Measurements from ENCODE around the gene URI1.

The URI1 gene

DNA sequence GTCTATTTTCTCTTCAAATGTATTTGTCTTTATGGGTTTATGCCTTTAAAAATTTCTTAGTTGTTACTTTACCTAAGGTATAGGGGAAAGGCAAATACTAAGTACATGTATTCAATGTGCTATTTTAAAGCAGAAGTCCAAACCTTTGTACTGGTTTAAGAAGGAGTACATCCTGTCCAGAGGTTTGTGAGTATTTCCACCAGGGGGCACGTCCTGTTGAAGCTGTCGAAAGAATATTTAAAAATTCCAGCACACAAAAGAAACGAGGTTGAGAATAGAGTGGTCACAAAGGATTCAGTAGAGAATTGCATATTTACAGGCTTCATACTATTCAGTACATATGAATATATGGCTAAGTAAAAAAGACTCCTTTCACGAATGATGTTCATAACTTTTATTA is 59.8 kb downstream of the URI1 start:
- no peak for DNase-seq (ENCODE audit: low read depth, low spot score)
- TF ChIP-seq, protein P1, sequence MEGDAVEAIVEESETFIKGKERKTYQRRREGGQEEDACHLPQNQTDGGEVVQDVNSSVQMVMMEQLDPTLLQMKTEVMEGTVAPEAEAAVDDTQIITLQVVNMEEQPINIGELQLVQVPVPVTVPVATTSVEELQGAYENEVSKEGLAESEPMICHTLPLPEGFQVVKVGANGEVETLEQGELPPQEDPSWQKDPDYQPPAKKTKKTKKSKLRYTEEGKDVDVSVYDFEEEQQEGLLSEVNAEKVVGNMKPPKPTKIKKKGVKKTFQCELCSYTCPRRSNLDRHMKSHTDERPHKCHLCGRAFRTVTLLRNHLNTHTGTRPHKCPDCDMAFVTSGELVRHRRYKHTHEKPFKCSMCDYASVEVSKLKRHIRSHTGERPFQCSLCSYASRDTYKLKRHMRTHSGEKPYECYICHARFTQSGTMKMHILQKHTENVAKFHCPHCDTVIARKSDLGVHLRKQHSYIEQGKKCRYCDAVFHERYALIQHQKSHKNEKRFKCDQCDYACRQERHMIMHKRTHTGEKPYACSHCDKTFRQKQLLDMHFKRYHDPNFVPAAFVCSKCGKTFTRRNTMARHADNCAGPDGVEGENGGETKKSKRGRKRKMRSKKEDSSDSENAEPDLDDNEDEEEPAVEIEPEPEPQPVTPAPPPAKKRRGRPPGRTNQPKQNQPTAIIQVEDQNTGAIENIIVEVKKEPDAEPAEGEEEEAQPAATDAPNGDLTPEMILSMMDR (IDR thresholded peaks at IDR 0.05; ENCODE audit: insufficient read depth, low read length, missing control alignments) = no peak
- ChIA-PET POLR2A (no interaction called here), CTCF (interaction anchor here (0.8 to 1.2 kb wide), 2 partner anchors 13 to 285 kb away, joined by 3 to 4 read pairs; no protein-coding TSS in a partner anchor)
- H3K4me3 ChIP-seq (ENCODE audit: low read depth, low read length) = no peak overlapping the region

DNA sequence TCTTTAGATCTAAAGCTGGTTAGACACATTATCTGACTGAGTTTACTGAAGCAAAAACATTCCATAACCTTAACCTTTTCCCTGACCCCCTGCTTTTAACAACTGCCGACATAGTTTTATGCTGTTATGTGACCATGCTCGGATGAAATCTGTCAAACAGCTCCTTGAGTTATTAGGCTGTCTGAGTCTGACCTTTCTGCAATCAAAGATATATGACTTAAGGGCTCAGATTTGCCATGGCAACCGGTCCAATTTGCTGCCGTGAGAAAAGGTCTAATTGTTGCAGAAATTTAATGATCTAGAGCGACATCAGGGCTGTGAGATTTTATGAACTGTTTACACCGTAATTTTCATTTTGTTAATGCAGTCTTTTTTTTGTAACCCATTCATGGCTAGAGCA is 61.8 kb downstream of the URI1 start:
- H3K4me3 ChIP-seq (ENCODE audit: low read depth, low read length) = no peak overlapping the region
- CTCF ChIA-PET = interaction anchor here (2.0 kb wide), 1 partner anchor 17 kb away, joined by 5 read pairs; no protein-coding TSS in a partner anchor
- TF ChIP-seq, protein P1 (IDR thresholded peaks at IDR 0.05; ENCODE audit: insufficient read depth, low read length, missing control alignments) = no peak
- DNase-seq (ENCODE audit: low read depth, low spot score) = no peak
- POLR2A ChIA-PET = no interaction called here

DNA sequence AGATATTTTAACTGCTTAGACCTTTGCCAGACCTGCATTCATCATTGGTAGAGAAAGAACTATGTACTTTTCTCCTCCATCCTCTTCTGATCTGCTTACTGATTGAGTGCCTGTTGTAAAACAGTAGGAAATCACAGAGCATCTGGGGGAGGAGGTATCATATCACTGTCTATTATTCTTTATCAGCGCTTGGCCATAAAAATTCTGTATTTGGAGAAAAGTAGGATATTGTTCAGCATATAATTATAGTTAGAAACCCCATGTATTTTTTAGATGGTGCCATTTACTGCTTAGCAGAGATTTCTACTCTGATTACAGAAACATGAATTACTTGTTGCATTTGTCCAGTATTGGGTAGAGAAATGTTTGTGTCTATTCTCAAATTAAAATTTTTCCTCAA is 62.4 kb downstream of the URI1 start:
- H3K4me3 ChIP-seq (ENCODE audit: low read depth, low read length) = no peak overlapping the region
- ChIA-PET POLR2A (no interaction called here), CTCF (no interaction called here)

DNA sequence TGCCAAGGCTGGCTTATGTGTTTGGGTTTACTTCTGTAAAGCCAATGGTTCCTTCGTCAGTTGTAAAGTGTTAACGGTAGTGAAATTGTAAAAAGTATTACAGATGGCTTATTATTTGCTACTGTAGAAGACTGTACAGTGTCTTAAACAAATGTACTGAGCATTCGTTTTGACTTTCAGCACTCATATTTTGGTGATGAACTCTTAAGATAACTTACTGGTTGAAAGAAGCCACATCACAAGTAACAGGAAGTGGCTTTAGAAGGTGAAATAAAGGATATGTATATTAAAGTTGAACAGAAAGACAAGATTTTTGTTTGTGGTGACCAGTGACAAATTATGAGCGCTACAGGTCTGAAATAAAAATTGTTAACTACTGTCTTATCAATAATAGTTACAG is 64.2 kb downstream of the URI1 start:
- CTCF ChIA-PET = no interaction called here
- DNase-seq (ENCODE audit: low read depth, low spot score) = no peak
- POLR2A ChIA-PET = no interaction called here
- H3K4me3 ChIP-seq (ENCODE audit: low read depth, low read length) = no peak overlapping the region
- TF ChIP-seq, protein P1 (IDR thresholded peaks at IDR 0.05; ENCODE audit: insufficient read depth, low read length, missing control alignments) = no peak

More for the DNA sequence above, 62.4 kb downstream of the URI1 start:
- TF ChIP-seq, protein P1 (IDR thresholded peaks at IDR 0.05; ENCODE audit: insufficient read depth, low read length, missing control alignments) = no peak
- DNase-seq (ENCODE audit: low read depth, low spot score) = no peak

DNA sequence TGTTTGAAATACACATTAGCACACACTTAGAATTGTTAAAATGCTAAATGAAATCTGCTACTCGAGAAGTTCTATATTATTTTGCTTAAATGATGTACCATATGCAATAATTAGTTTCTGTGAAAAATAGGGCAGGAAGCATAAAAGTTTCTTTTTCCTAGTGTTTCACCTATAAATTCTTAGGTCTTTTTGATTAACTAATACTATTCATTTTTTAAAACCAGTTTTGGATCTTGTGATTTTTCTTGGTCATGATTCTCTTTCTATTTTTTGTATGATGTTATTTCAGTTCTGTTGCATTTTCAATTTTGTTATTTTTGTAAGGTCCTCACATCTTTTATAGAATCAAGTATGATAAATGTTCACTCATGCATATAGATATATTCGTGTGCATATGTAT is 66.1 kb downstream of the URI1 start:
- TF ChIP-seq, protein P1 (IDR thresholded peaks at IDR 0.05; ENCODE audit: insufficient read depth, low read length, missing control alignments) = no peak
- POLR2A ChIA-PET = no interaction called here
- CTCF ChIA-PET = no interaction called here
- H3K4me3 ChIP-seq (ENCODE audit: low read depth, low read length) = no peak overlapping the region
- no peak for DNase-seq (ENCODE audit: low read depth, low spot score)

DNA sequence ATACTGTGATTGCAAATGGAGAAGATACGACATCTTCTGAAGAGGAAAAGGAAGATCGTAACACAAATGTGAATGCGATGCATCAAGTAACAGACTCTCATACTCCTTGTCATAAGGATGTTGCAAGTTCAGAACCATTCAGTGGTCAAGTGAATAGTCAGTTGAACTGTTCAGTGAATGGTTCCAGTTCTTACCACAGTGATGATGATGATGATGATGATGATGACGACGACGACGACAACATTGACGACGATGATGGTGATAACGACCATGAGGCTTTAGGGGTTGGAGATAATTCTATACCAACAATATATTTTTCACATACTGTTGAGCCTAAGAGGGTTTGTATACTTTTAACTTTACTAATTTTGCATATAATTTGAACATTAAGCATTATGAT is 67.0 kb downstream of the URI1 start:
- CTCF ChIA-PET = no interaction called here
- no peak overlapping the region for H3K4me3 ChIP-seq (ENCODE audit: low read depth, low read length)
- no peak for DNase-seq (ENCODE audit: low read depth, low spot score)
- POLR2A ChIA-PET = no interaction called here
- TF ChIP-seq, protein P1 (IDR thresholded peaks at IDR 0.05; ENCODE audit: insufficient read depth, low read length, missing control alignments) = no peak

Data from AG04449 (cell line).